Globus pallidus (tissue), 1 donor: ENCODE data around the gene TTC27.
"Not testable (repeated sequence)": the region's sequence is repeated elsewhere in the genome, so short reads cannot be mapped to it uniquely, and the experiment has no call there.

Experiments used
- DNase-seq: peaks from one replicate; pipeline ENCODE4 v3.0.0-alpha.2; 2015; ENCODE audit warnings: low spot score

Gene TTC27

DNA sequence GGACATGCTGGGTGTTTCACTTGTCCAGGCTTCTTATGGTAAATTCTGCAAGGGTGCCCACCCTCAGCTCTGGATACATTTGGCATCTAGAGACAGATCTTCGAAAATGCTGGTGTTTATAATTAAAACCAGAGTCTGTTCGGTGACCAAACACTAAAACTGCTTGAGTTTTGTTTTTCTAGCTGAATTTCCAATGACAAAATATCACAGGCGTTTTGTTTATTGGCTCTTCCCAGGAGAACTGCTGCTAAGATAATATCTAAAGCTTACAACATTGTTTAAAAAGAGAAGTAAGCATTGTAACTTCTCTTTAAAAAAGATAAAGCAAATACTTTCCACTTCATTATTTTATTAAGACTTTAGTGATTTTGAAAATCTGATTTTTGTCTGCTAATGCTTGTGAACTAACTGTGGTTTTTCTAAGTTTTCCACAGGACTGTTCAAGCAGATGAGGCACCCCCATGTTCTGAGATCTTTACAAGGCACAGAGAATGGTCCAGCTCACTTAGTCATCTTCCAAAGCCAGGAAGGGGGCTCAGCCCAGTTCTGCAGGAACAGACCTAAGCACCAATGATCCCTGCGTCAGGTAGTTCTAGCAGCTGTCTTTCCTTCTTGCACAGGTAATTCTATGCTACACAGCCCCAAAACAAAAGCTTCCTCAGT lies 224.1 kb downstream of the TTC27 start:
- DNase-seq: no peak

DNA sequence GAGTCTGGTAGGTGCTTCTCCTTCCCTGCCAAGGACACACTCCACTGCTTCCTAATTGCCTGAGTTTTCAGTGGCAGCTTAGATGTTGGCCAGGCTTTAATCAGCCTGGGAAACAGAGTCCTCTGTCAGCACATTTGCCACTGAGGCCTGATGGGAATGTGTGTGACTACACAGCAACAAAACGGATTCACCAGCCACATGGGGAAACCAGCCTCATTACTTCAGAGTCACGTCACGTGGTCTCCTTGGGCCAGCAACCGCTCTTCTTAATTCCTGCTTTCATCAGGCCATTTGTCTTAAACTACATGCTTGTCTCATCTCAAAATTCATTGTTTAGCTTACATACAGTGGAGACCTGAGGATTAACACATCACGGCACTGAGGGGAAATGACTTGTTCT lies 225.0 kb downstream of the TTC27 start:
- DNase-seq: no peak

DNA sequence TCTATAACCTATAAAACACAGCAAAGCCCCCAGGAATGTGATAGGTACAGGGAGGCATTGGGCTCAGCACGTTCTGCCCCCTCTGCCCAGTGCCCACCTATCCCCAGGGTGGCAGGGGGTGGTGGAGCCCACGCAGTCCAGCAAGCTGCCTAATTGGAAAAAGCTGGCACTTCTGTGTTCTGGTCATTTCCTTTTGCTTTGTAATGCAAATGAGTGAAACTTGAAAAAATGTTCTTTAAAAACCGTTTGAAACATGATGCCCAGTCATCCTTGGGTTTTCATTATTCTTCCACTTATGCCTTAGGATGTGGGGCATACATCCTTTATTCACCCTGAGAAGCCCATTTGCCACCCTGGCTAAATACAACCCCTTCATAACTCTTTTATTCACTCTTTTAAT lies 229.0 kb downstream of the TTC27 start:
- DNase-seq: no peak

DNA sequence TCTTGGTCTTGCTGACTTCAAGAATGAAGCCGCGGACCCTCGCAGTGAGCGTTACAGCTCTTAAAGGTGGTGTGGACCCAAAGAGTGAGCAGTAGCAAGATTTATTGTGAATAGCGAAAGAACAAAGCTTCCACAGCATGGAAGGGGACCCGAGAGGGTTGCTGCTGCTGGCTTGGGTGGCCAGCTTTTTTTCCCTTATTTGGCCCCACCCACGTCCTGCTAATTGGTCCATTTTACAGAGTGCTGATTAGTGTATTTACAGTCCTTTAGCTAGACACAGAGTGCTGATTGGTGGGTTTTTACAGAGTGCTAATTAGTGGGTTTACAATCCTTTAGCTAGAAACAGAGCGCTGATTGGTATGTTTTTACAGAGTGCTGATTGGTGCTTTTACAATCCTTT lies 230.9 kb downstream of the TTC27 start:
- no peak for DNase-seq

DNA sequence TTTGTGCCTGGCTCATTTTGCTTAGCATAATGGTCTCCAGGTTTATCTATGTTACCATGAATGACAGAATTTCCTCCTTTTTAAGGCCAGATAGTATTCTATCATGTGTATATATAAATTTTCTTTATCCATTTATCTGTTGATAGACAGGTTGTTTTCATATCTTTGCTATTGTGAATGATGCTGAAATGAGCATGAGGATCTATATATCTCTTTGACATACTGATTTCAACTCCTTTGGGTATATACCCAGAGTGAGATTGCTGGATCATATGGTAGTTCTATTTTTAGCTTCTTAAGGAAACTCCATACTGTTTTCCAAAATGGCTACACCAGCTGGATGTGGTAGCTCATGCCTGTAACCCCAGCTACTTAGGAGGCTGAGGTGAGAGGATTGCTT lies 232.5 kb downstream of the TTC27 start:
- DNase-seq: no peak

DNA sequence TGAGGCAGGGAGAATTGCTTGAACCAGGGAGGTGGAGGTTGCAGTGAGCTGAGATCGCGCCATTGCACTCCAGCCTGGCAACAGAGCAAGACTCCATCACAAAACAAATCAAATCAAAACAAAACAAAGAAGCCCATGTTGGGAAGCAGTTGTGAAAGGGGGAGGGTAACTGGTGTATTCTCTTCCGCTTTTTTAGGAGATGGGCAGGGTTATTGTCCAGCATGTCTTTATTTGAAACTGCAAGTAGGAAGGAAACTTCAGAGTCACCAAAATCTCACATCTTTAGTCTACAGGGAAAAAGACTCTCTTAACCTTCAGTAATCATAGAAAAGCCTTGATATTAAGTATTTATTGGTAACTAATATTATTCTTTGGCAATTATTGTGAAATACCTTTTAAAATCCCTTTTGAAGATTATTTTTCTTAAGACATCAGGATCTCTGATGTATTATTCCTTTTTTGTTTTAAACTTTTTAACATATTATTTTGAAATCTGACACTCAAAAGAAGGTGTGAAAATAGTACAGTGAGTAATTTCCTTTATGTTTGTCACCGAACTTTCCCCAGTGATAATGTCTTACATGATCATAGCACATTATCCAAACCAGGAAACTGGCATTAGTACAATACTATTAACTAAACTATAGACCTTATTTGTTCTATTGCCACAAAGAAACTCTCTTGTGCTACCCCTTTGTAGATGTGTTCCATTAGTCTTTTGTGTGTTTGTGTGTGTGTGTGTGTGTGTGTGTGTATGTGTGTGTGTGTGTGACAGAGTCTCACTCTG lies 234.6 kb downstream of the TTC27 start:
- no peak for DNase-seq

DNA sequence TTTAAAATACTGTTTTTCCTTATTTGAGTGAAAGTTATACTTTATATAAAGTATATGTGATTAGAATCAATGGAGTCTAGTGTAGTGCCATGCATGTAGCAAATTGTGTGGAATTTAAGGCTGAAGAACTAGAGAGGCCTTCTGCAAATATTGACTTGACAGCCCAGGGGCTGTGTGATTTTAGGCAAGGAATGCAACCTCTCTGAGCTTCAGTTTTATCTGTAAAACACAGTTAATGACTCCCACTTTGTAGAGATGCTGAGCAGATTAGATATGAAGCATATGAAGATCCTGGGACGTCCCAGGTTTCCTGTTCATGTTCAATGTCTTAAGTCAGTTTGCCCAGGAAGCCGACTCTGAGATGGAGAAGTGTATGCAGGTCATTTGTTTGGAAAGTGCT lies 235.5 kb downstream of the TTC27 start:
- DNase-seq: no peak

DNA sequence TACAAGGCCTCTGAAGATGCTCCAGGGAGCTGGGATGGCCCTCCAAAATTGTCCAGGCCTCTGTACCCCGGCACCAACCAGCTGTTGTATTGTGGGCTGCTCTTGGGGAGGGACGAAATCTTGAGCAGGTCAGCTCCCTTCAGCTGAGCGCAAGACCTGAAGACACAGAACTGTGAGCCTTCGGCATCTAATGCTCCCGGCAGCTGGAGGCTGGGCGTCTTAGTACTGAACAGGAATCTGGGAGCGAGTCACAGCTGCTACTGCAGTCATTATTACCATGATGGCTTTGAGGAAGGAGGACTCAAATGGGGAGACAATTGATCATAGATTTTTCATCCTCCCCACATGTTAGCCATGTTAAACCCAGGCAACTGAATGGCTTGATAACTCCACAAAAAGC lies 236.0 kb downstream of the TTC27 start:
- DNase-seq: no peak

DNA sequence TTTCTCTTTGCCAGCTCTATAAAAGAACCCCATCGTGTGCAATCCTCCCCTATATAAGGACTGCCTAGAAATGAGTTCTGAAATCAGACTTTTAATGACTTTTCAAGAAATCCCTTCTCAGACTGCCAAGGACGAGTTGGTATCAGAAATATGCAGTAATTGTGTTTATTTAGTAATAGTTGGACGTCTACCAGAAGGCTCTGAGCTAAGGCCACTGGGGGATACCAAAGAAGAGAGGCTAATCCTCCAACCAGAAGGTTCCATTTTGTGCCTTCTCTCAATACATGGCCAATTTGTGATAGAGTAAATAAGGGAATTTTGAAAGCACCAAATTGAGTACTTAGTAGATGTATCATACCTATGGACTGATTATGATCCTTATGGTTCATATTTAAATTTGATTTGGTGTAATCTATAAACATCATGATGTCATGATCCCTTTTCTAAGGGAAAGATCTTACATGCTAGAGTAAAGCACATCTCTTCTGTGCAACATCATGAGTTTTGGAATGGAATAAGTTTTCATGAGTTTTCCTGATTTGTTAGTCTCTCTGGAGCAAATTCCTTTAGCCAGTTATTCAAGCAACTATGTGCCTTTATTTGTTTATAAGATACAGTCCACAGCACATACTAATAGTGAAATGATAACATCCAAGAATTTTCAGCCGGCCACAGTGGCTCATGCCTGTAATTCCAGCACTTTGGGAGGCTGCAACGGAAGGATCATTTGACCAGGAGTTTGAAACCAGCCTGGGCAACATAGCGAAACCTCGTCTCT lies 236.7 kb downstream of the TTC27 start:
- no peak for DNase-seq

DNA sequence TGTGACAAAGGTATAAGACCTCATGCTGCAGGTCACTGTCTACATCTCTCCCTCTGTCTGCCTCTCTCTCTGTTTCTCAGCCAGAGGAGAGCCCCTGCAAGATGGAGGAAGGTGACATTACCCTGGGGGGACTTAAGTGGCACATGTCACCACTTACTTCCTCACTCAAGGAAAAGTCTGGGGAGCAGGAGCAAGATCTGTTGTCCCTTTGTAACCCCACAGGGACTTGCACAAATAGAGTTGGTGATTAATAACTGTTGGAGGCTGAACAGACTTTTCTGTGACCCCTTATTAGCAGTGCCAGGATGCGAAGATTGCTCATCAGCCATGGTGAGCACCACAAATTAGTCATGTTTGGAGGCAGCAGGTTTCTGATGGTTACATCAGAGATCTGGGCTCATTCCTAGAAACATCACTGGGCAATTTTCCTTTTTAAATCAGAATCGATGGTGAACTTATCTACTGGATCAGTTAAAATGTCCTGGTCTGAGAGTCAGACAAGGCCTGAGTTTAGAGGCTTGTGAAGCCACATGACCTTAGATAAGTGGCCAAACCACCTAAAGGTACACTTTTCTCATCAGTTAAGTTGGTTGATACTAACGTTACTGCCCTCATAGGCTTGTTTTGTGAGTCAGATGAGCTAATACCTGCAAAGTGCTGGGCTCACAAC lies 237.7 kb downstream of the TTC27 start:
- DNase-seq: no peak

DNA sequence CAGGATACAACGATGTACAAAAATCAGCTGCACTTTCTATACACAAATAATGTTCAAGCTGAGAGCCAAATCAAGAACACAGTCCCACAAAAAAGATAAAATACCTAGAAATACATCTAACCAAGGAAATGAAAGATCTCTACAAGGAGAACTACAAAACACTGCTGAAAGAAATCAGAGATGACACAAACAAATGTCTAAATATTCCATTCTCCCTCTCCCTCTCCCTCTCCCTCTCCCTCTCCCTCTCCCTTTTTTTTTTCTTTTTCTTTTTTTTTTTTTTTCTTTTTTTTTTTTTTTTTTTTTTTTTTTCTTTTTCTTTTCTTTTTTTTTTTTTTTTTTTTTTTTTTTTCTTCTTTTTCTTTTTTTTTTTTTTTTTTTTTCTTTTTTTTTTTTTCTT lies 238.6 kb downstream of the TTC27 start:
- not testable (repeated sequence) for DNase-seq
